ENCODE results near the gene PRDM16. TPM values are rescaled to one million over a fixed set of nuclear protein-coding genes. Genes with fewer than 3 reads are reported as not detected.

PRDM16 gene
- total and polyA plus RNA-seq, 2 of the 13 experiments (the other 11 are each of a cell fraction or from before 2014, with no cell fraction given): 0.15 to 0.81 TPM

- TF ChIP-seq CREB1 (IDR thresholded peaks at IDR 0.05) (no peak), CREB1 (CRISPR knock-in tag; IDR thresholded peaks at IDR 0.05) (no peak), ZMYM2 (CRISPR knock-in tag; IDR thresholded peaks at IDR 0.05) (0 out of 2 replicates have a peak, but pooled peaks have one; percentile 14), ZBTB7B (CRISPR knock-in tag; IDR thresholded peaks at IDR 0.05) (peak; percentile 77; the same call in 1 of the 2 replicates), ZSCAN25 (CRISPR knock-in tag; IDR thresholded peaks at IDR 0.05) (no peak), HNF4G (IDR thresholded peaks at IDR 0.05; ENCODE audit: borderline replicate concordance, low read depth, low read length) (peak; percentile 74; the same call in 1 of the 2 replicates), HNF4G (CRISPR knock-in tag; IDR thresholded peaks at IDR 0.05; ENCODE audit: borderline replicate concordance, low read depth) (no peak), ZNF629 (CRISPR knock-in tag; conservative IDR thresholded peaks at IDR 0.05) (no peak), ZNF205 (CRISPR knock-in tag; IDR thresholded peaks at IDR 0.05) (no peak), TBX3 (IDR thresholded peaks at IDR 0.05; ENCODE audit: borderline replicate concordance) (no peak), TFE3 (CRISPR knock-in tag; IDR thresholded peaks at IDR 0.05) (no peak), HDAC6 (IDR thresholded peaks at IDR 0.05; ENCODE audit: low read depth, low read length) (no peak), NONO (IDR thresholded peaks at IDR 0.05) (no peak), NONO (CRISPR knock-in tag; conservative IDR thresholded peaks at IDR 0.05) (0 out of 2 replicates have a peak, but pooled peaks have one; percentile 28), ZNF7 (CRISPR knock-in tag; IDR thresholded peaks at IDR 0.05) (no peak), NKX3-1 (CRISPR knock-in tag; IDR thresholded peaks at IDR 0.05) (no peak), NCOA1 (CRISPR knock-in tag; IDR thresholded peaks at IDR 0.05) (no peak), ZNF337 (CRISPR knock-in tag; IDR thresholded peaks at IDR 0.05; ENCODE audit: borderline replicate concordance, low read depth) (no peak), ZBTB42 (CRISPR knock-in tag; IDR thresholded peaks at IDR 0.05) (no peak), ZNF768 (CRISPR knock-in tag; IDR thresholded peaks at IDR 0.05) (no peak)
- TF ChIP-seq, protein P1, sequence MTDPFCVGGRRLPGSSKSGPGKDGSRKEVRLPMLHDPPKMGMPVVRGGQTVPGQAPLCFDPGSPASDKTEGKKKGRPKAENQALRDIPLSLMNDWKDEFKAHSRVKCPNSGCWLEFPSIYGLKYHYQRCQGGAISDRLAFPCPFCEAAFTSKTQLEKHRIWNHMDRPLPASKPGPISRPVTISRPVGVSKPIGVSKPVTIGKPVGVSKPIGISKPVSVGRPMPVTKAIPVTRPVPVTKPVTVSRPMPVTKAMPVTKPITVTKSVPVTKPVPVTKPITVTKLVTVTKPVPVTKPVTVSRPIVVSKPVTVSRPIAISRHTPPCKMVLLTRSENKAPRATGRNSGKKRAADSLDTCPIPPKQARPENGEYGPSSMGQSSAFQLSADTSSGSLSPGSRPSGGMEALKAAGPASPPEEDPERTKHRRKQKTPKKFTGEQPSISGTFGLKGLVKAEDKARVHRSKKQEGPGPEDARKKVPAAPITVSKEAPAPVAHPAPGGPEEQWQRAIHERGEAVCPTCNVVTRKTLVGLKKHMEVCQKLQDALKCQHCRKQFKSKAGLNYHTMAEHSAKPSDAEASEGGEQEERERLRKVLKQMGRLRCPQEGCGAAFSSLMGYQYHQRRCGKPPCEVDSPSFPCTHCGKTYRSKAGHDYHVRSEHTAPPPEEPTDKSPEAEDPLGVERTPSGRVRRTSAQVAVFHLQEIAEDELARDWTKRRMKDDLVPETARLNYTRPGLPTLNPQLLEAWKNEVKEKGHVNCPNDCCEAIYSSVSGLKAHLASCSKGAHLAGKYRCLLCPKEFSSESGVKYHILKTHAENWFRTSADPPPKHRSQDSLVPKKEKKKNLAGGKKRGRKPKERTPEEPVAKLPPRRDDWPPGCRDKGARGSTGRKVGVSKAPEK (CRISPR knock-in tag; IDR thresholded peaks at IDR 0.05; ENCODE audit: borderline replicate concordance): no peak
- TF ChIP-seq, protein P2, sequence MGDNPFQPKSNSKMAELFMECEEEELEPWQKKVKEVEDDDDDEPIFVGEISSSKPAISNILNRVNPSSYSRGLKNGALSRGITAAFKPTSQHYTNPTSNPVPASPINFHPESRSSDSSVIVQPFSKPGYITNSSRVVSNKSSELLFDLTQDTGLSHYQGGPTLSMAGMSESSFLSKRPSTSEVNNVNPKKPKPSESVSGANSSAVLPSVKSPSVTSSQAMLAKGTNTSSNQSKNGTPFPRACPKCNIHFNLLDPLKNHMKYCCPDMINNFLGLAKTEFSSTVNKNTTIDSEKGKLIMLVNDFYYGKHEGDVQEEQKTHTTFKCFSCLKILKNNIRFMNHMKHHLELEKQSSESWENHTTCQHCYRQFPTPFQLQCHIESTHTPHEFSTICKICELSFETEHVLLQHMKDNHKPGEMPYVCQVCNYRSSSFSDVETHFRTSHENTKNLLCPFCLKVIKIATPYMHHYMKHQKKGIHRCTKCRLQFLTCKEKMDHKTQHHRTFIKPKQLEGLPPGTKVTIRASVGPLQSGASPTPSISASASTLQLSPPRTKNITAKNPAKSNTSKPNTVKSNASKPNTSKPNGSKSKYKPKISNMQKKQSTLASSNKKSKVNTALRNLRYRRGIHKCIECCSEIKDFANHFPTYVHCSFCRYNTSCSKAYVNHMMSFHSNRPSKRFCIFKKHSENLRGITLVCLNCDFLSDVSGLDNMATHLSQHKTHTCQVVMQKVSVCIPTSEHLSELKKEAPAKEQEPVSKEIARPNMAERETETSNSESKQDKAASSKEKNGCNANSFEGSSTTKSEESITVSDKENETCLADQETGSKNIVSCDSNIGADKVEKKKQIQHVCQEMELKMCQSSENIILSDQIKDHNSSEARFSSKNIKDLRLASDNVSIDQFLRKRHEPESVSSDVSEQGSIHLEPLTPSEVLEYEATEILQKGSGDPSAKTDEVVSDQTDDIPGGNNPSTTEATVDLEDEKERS (CRISPR knock-in tag; IDR thresholded peaks at IDR 0.05): no peak
- TF ChIP-seq, protein P3, sequence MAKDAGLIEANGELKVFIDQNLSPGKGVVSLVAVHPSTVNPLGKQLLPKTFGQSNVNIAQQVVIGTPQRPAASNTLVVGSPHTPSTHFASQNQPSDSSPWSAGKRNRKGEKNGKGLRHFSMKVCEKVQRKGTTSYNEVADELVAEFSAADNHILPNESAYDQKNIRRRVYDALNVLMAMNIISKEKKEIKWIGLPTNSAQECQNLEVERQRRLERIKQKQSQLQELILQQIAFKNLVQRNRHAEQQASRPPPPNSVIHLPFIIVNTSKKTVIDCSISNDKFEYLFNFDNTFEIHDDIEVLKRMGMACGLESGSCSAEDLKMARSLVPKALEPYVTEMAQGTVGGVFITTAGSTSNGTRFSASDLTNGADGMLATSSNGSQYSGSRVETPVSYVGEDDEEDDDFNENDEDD (CRISPR knock-in tag; IDR thresholded peaks at IDR 0.05; ENCODE audit: borderline replicate concordance): no peak
Observed at GRCh38 chr1:3356827-3357460, 287.9 kb downstream of the PRDM16 start (continued).
